ENCODE measurements around the gene ACACB. TPM values are rescaled to one million over a fixed set of nuclear protein-coding genes. Genes with fewer than 3 reads are reported as not detected.
"Not testable (repeated sequence)": the region's sequence is repeated elsewhere in the genome, so short reads cannot be mapped to it uniquely, and the experiment has no call there.

Gene ACACB
- total and polyA plus RNA-seq, 11 donors = 29.9 to 176 (median 119) TPM

DNA sequence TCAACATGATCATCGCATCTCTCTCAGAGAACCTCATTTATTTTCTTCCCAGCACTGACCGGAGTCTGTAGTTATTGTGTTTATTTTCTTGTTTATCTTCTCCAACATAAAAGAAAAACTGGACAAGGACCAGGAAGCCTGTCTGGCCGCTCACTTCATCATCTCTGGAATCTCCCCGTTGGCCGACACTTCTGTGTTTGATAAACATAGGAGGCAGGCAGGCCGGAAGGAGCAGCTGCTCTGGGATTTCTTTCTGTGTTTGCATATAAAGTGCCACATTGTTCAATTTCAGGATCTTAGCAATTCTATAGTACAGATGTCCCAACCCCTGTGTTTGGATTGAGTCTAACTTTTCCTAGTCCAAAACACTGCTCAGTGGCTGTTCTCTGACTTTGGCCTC lies 53.3 kb downstream of the ACACB start:
- peaks cover 4 to 86% (median 79%) of the 10 kb centered on the region in 9 donors for H3K36me3 ChIP-seq
- H3K27ac ChIP-seq = peak overlapping the region in 1 of 12 donors; percentile 80
- ATAC-seq (no peak), DNase-seq (no peak)
- intact Hi-C loops (cut with DNase I) = loop anchor here in 2 of 10 donors (5.0 to 10.0 kb wide), 3 partner anchors 37 to 55 kb away; partner anchors contain the start of gene ACACB (in 1 of the 2)
- WGBS, 4 donors = 45 to 65% (median 56%) methylated on average over 5 to 6 of the region's 6 CpGs
- H3K4me1 ChIP-seq = peaks cover 0 to 10% (median 0%) of the 10 kb centered on the region in 12 donors
- H3K4me3 ChIP-seq = no peak overlapping the region
- no peaks in the 10 kb centered on the region for H3K27me3 ChIP-seq
- H3K9me3 ChIP-seq = peaks cover 0 to 14% (median 0%) of the 10 kb centered on the region in 12 donors
- TF ChIP-seq POLR2A (IDR thresholded peaks at IDR 0.05) = no peak
- TF ChIP-seq, protein P1, sequence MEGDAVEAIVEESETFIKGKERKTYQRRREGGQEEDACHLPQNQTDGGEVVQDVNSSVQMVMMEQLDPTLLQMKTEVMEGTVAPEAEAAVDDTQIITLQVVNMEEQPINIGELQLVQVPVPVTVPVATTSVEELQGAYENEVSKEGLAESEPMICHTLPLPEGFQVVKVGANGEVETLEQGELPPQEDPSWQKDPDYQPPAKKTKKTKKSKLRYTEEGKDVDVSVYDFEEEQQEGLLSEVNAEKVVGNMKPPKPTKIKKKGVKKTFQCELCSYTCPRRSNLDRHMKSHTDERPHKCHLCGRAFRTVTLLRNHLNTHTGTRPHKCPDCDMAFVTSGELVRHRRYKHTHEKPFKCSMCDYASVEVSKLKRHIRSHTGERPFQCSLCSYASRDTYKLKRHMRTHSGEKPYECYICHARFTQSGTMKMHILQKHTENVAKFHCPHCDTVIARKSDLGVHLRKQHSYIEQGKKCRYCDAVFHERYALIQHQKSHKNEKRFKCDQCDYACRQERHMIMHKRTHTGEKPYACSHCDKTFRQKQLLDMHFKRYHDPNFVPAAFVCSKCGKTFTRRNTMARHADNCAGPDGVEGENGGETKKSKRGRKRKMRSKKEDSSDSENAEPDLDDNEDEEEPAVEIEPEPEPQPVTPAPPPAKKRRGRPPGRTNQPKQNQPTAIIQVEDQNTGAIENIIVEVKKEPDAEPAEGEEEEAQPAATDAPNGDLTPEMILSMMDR (IDR thresholded peaks at IDR 0.05) = no peak

- no peak for ATAC-seq
- peaks cover 4 to 90% (median 80%) of the 10 kb centered on the region in 9 donors for H3K36me3 ChIP-seq
- H3K4me3 ChIP-seq = no peak overlapping the region
- TF ChIP-seq POLR2A (IDR thresholded peaks at IDR 0.05) = no peak
- TF ChIP-seq, protein P1 (IDR thresholded peaks at IDR 0.05) = no peak
- peaks cover 0 to 5% (median 0%) of the 10 kb centered on the region in 12 donors for H3K4me1 ChIP-seq
- H3K27ac ChIP-seq = peak overlapping the region in 1 of 12 donors; percentile 80
- H3K9me3 ChIP-seq = peaks cover 0 to 14% (median 0%) of the 10 kb centered on the region in 12 donors
- DNase-seq = no peak
- WGBS, 4 donors = 75 to 80% (median 80%) methylated on average over 7 of the region's 7 CpGs
- intact Hi-C loops (cut with DNase I) = loop anchor here in 1 of 10 donors (5.0 kb wide), 1 partner anchor 52 kb away; no protein-coding TSS in a partner anchor
- no peaks in the 10 kb centered on the region for H3K27me3 ChIP-seq
Measured at GRCh38 chr12:109170324-109170723, 53.9 kb downstream of the ACACB start.

GRCh38 chr12:109172787-109173186 lies 56.4 kb downstream of the ACACB start:
- ATAC-seq, H3K27ac ChIP-seq, H3K4me1 ChIP-seq, H3K4me3 ChIP-seq, DNase-seq, H3K27me3 ChIP-seq: not testable (repeated sequence)
- intact Hi-C loops (cut with DNase I) = loop anchor here in 1 of 10 donors (5.0 kb wide), 1 partner anchor 50 kb away; no protein-coding TSS in a partner anchor
- 93 to 98% (median 94%) methylated on average over 6 of the region's 6 CpGs for WGBS, 4 donors
- Histone ChIP-seq H3K9me3 (peaks cover 0 to 14% (median 0%) of the 10 kb centered on the region in 12 donors), H3K36me3 (peaks cover 4 to 100% (median 91%) of the 10 kb centered on the region in 9 donors)

DNA sequence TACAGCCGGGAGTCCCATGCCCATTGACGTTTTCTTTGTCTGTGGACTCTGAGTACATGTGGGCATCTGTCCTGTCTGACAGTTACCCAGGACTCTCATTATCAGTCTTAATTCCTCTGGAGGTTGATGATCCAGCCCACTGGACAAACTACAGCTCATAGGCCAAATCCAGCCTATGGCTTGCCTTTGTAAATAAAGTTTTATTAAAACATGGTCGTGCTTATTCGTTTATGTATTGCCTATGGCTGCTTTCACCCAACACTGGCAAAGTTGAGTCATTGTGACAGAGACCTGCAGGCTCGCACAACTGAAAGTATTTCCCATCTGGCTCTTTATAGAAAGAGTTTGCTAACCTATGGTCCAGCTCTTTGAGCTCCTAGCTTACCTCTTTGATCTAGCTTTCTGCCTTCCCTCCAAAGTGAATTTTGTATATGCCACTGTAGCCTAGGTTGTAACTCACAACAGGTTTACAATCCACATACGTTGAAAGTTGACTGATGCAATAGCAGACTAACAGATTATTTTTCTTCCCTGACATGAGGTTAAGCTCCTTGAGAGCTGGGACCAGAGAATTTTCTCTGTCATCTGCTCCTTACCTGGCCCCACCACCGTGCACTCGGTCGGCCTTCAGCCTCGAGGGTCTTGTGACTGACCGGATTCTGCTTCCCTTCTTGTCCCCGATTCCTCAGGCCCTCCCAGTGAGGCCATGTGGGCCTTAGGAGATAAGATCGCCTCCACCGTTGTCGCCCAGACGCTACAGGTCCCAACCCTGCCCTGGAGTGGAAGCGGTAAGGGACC lies 57.3 kb downstream of the ACACB start:
- DNase-seq (no peak), ATAC-seq (no peak)
- peak overlapping the region in 1 of 12 donors; percentile 15 for H3K27ac ChIP-seq
- no peaks in the 10 kb centered on the region for H3K4me1 ChIP-seq
- H3K9me3 ChIP-seq = peaks cover 0 to 14% (median 0%) of the 10 kb centered on the region in 12 donors
- intact Hi-C loops (cut with DNase I) = loop anchor here in 1 of 10 donors (5.0 kb wide), 1 partner anchor 49 kb away; no protein-coding TSS in a partner anchor
- peaks cover 6 to 100% (median 91%) of the 10 kb centered on the region in 9 donors for H3K36me3 ChIP-seq
- H3K4me3 ChIP-seq = no peak overlapping the region
- TF ChIP-seq, protein P1 (IDR thresholded peaks at IDR 0.05) = no peak
- no peak for TF ChIP-seq POLR2A (IDR thresholded peaks at IDR 0.05)
- no peaks in the 10 kb centered on the region for H3K27me3 ChIP-seq
- WGBS, 4 donors = 95 to 97% (median 96%) methylated on average over 17 of the region's 17 CpGs

Measured in heart left ventricle (tissue), 16 donors.